Measurements from ENCODE around the gene PABPN1.
"Not testable (repeated sequence)": the region's sequence is repeated elsewhere in the genome, so short reads cannot be mapped to it uniquely, and the experiment has no call there.

Gene PABPN1

GRCh38 chr14:23320584-23321571 is at the start of gene PABPN1:
PABPN1 (plus strand) TSS chr14:23321457; CDS start chr14:23321470, 13 bp downstream.
- peak; percentile 95 for DNase-seq
- no peaks in the 10 kb centered on the region for H3K9me3 Mint-ChIP-seq
- H3K36me3 Mint-ChIP-seq (ENCODE audit: low read depth), result peaks cover 34% of the 10 kb centered on the region
- H3K27ac Mint-ChIP-seq, result peak within 1 kb of the TSS; percentile 95
- peaks cover 2% of the 10 kb centered on the region for H3K27me3 Mint-ChIP-seq
- peak within 1 kb of the TSS; percentile 94 for H3K4me3 Mint-ChIP-seq
- peak; percentile 93 for ATAC-seq
- peaks cover 36% of the 10 kb centered on the region for H3K4me1 Mint-ChIP-seq

GRCh38 chr14:23275412-23275811 is 45.8 kb upstream of the PABPN1 start:
- DNase-seq, result no peak
- ATAC-seq, result no peak
- H3K27me3 Mint-ChIP-seq, result no peaks in the 10 kb centered on the region
- H3K9me3 Mint-ChIP-seq, result no peaks in the 10 kb centered on the region
- peaks cover 10% of the 10 kb centered on the region for H3K36me3 Mint-ChIP-seq (ENCODE audit: low read depth)
- no peak overlapping the region for H3K4me3 Mint-ChIP-seq
- H3K27ac Mint-ChIP-seq, result no peak overlapping the region
- H3K4me1 Mint-ChIP-seq, result no peaks in the 10 kb centered on the region

- Mint-ChIP-seq H3K27me3 (no peaks in the 10 kb centered on the region), H3K36me3 (ENCODE audit: low read depth) (peaks cover 10% of the 10 kb centered on the region), H3K27ac (no peak overlapping the region), H3K9me3 (no peaks in the 10 kb centered on the region), H3K4me1 (no peaks in the 10 kb centered on the region), H3K4me3 (no peak overlapping the region)
- DNase-seq (no peak), ATAC-seq (no peak)
Observed at GRCh38 chr14:23277189-23277588, 44.1 kb upstream of the PABPN1 start.

- H3K9me3 Mint-ChIP-seq, H3K27me3 Mint-ChIP-seq, ATAC-seq, DNase-seq, H3K4me1 Mint-ChIP-seq, H3K27ac Mint-ChIP-seq, H3K4me3 Mint-ChIP-seq: not testable (repeated sequence)
- peaks cover 11% of the 10 kb centered on the region for H3K36me3 Mint-ChIP-seq (ENCODE audit: low read depth)
Observed at GRCh38 chr14:23277928-23278327, 43.3 kb upstream of the PABPN1 start.

- Mint-ChIP-seq H3K36me3 (ENCODE audit: low read depth) (peaks cover 15% of the 10 kb centered on the region), H3K4me1 (peaks cover 18% of the 10 kb centered on the region), H3K27me3 (no peaks in the 10 kb centered on the region), H3K4me3 (no peak overlapping the region), H3K9me3 (no peaks in the 10 kb centered on the region), H3K27ac (no peak overlapping the region)
- ATAC-seq, result no peak
- no peak for DNase-seq
Observed at GRCh38 chr14:23281247-23281646, 40.0 kb upstream of the PABPN1 start.

DNA sequence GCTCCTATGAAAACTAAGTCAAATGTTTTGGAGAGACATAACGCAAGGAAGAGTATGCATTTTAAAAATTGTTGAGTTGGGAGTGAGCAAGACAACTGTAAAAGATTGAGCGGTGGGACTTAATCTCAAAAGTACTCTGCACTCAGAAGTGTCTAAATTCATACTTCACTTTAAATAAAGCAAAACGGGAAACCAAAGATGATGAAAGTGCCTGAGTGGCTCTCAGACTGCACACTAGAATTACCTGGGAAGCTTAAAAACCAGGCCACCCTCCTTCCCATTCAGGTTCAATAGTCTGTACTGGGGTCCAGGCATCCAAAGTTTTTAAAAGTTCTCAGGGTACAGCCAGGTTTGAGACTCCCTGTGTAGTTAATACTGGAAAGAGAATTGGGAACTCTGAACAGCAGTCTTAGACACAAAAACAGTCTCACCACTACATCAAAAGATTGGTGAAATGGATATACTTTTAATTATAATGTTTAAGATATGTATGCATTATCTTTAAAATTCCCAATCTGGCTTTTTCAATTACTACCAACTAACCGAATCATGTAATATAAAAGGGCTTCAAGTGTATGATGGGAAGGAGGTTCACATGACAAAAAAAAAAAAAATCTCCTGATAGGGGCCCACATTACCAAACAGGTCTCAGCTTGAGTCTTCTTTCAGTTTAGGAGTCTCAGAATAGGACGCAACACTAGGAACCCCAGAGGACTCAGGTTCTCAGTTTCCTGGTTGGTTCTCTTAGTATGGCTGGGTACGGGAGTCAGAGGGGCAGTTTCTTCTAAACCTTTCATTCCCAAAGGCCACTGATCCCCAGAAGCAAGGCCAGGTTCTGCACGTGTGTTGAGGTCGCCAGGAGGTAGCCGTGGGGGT is 36.4 kb upstream of the PABPN1 start:
- H3K27me3 Mint-ChIP-seq, result no peaks in the 10 kb centered on the region

DNA sequence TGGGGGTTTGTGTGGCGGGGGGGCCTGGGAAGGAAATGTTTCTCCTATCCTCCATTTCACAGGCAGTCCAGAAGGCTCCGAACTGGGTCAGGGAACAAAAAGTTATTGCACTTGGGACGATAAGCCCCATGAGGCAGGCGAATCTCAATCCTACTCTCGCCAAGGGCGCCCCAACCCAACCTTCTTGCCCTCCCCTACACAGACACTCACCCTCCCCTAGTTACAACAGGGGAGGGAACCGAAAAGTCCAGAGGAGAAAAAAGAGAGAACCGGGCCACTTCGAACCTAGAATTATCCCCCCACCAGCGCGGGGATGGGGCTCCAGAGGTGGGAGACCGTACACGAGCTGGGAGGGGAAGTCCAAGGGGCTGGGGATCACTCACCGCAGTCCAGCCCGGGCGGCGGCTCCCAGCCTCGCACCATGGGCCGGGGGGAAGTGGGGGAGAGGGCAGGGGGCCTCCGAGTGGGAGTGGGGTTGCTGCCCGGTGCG is 35.7 kb upstream of the PABPN1 start:
- no peaks in the 10 kb centered on the region for H3K9me3 Mint-ChIP-seq
- H3K4me3 Mint-ChIP-seq, result peak overlapping the region; percentile 98
- H3K27me3 Mint-ChIP-seq, result no peaks in the 10 kb centered on the region
- peaks cover 13% of the 10 kb centered on the region for H3K36me3 Mint-ChIP-seq (ENCODE audit: low read depth)
- DNase-seq (no peak), ATAC-seq (peak; percentile 30)
- peaks cover 26% of the 10 kb centered on the region for H3K4me1 Mint-ChIP-seq
- H3K27ac Mint-ChIP-seq, result peak overlapping the region; percentile 90

More for the DNA sequence above, 36.4 kb upstream of the PABPN1 start:
- peak overlapping the region; percentile 98 for H3K4me3 Mint-ChIP-seq
- H3K36me3 Mint-ChIP-seq (ENCODE audit: low read depth), result peaks cover 13% of the 10 kb centered on the region
- H3K4me1 Mint-ChIP-seq, result peaks cover 26% of the 10 kb centered on the region
- no peaks in the 10 kb centered on the region for H3K9me3 Mint-ChIP-seq
- no peak for ATAC-seq
- no peak for DNase-seq
- peak overlapping the region; percentile 90 for H3K27ac Mint-ChIP-seq

- Mint-ChIP-seq H3K4me1 (peaks cover 26% of the 10 kb centered on the region), H3K27ac (peak within 1 kb of the TSS; percentile 95), H3K4me3 (peak within 1 kb of the TSS; percentile 98), H3K9me3 (no peaks in the 10 kb centered on the region), H3K27me3 (no peaks in the 10 kb centered on the region), H3K36me3 (ENCODE audit: low read depth) (peaks cover 13% of the 10 kb centered on the region)
- DNase-seq, result peak; percentile 99
- peak; percentile 98 for ATAC-seq
Observed at GRCh38 chr14:23286020-23286901, 35.0 kb upstream of the PABPN1 start, which contains the start of gene HOMEZ. HOMEZ (minus strand) TSS chr14:23286132; CDS start chr14:23285952, 180 bp downstream.

DNA sequence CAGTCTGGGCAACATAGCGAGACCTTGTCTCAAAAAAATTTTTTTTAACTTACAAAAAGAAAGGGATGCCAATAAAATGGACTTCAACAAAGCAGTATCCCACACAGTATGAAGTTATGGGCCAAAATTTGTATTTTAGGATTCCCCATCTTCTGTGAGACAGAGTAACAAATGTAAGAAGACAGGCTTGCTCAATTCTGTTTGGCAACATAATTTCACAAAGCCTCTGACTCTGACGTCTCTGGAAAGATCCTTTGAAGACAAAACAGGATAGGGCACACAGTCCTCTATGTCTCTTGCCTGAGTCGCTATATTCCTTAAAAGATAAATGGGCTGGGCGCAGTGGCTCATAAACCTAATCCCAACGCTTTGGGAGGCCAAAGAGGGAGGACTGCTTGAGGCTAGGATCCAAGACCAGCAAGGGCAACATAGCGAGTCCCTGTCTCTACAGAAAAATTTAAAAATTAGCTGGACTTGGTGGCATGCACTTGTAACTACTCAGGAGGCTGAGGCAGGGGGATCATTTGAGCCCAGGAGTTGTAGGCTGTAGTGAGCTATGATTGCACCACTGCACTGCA is 34.3 kb upstream of the PABPN1 start:
- Mint-ChIP-seq H3K27me3 (no peaks in the 10 kb centered on the region), H3K4me3 (peak overlapping the region; percentile 98), H3K27ac (peak overlapping the region; percentile 95), H3K36me3 (ENCODE audit: low read depth) (peaks cover 13% of the 10 kb centered on the region), H3K4me1 (peaks cover 26% of the 10 kb centered on the region), H3K9me3 (no peaks in the 10 kb centered on the region)
- ATAC-seq, result no peak
- DNase-seq, result no peak

- Mint-ChIP-seq H3K27ac (peak overlapping the region; percentile 75), H3K4me3 (no peak overlapping the region), H3K4me1 (peaks cover 20% of the 10 kb centered on the region), H3K36me3 (ENCODE audit: low read depth) (peaks cover 4% of the 10 kb centered on the region), H3K27me3 (no peaks in the 10 kb centered on the region), H3K9me3 (no peaks in the 10 kb centered on the region)
- DNase-seq (peak; percentile 50), ATAC-seq (peak; percentile 74)
Observed at GRCh38 chr14:23294734-23295561, 26.3 kb upstream of the PABPN1 start.

DNA sequence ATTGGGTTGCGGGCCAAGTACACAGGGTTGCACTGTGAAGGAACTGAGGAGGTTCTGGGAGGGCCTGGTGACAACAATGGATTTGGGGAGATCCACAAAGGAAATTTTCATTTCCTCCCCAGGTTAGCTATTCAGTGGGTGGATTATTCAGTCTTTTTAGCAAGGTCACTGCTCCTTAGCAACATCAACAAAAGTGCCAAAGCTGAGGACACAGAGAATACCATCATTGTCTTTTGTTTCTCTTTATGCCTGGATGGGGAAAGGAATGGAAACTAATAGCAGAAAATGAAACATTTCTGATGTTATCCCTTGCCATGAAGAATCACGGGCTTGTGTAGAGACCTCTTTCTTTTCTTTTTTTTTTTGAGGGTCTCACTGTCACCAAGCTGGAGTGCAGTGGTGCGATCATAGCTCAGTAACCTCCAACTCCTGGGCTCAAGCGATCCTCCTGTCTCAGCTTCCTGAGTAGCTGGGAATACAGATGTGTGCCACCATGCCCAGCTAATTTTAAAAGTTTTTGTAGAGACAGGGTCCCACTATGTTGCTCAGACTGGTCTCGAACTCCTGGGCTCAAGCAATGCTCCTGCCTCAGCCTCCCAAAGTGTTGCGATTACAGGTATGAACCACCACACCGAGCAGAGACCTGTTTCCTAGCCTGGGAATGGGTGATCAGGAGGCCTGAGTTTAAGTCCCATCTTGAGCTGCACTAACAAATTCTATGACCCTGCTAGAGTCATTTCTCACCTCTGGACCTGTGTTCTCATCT is 25.1 kb upstream of the PABPN1 start:
- Mint-ChIP-seq H3K9me3 (no peaks in the 10 kb centered on the region), H3K4me1 (peaks cover 29% of the 10 kb centered on the region), H3K4me3 (no peak overlapping the region), H3K27ac (no peak overlapping the region), H3K36me3 (ENCODE audit: low read depth) (peaks cover 5% of the 10 kb centered on the region), H3K27me3 (no peaks in the 10 kb centered on the region)
- no peak for ATAC-seq
- DNase-seq, result no peak

DNA sequence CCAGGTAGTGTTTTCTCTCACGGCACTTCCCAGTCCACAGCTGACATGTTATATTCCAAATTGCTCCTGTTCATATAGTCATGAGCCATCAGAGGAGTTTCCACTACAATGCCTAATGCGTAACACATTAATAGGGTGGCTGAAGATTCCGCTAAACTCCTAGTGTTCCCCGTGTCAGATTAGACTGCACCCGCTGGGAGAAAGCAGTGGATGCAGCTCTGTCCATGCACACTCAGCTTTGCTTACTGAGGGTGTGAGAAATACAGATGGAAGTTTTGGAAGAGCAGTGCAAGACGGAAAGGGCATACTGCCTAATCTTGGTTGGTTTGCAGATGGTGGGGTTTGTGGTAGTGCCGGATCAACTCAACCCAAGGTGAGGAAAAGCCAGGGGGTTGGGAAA is 24.2 kb upstream of the PABPN1 start:
- peaks cover 5% of the 10 kb centered on the region for H3K36me3 Mint-ChIP-seq (ENCODE audit: low read depth)

More for the DNA sequence above, 24.2 kb upstream of the PABPN1 start:
- no peak overlapping the region for H3K27ac Mint-ChIP-seq
- no peak overlapping the region for H3K4me3 Mint-ChIP-seq
- ATAC-seq (no peak), DNase-seq (no peak)
- H3K9me3 Mint-ChIP-seq, result no peaks in the 10 kb centered on the region
- H3K27me3 Mint-ChIP-seq, result no peaks in the 10 kb centered on the region
- peaks cover 29% of the 10 kb centered on the region for H3K4me1 Mint-ChIP-seq

Data from activated naive CD8-positive, alpha-beta T cell treated with anti-CD3 and anti-CD28 coated beads, Interleukin-2, amount 50 U/mL, for 24 hours (primary cell).